HepG2 (cell line): ENCODE data around the gene TOE1. TPM values are rescaled to one million over a fixed set of nuclear protein-coding genes. Genes with fewer than 3 reads are reported as not detected.

Experiments used
- BRCA1 ChIP-seq: sonication (generic); formaldehyde crosslinking; IDR thresholded peaks from 2 replicates; pipeline ENCODE4 v1.4.0; 2020; ENCODE audit warnings: missing genetic modification reagents
- HNF1B ChIP-seq: sonication (generic); formaldehyde crosslinking; IDR thresholded peaks from 2 replicates; pipeline ENCODE4 v1.5.1; 2020; ENCODE audit warnings: mild to moderate bottlenecking, moderate library complexity, missing genetic modification reagents
- MEF2D ChIP-seq: sonication (generic); formaldehyde crosslinking; IDR thresholded peaks from 2 replicates; pipeline ENCODE4 v1.5.1; 2020; ENCODE audit warnings: mild to moderate bottlenecking, missing genetic modification reagents
- MYNN ChIP-seq: sonication (generic); formaldehyde crosslinking; IDR thresholded peaks from 2 replicates; pipeline ENCODE4 v1.4.0; 2020; ENCODE audit warnings: mild to moderate bottlenecking, low read depth, missing genetic modification reagents
- PHF20 ChIP-seq: sonication (generic); formaldehyde crosslinking; IDR thresholded peaks from 2 replicates; pipeline ENCODE4 v1.5.0; 2020; ENCODE audit warnings: mild to moderate bottlenecking, missing genetic modification reagents
- RERE ChIP-seq: IDR thresholded peaks from 2 replicates; pipeline ENCODE4 v1.6.1; 2016; ENCODE audit warnings: low read depth, missing genetic modification reagents, missing compliant biosample characterization
- SRF ChIP-seq: IDR thresholded peaks from 2 replicates; pipeline ENCODE4 v1.6.1; 2011; ENCODE audit warnings: mild to moderate bottlenecking, low read depth, low read length, moderate library complexity
- ZFP36L1 ChIP-seq: sonication (generic); formaldehyde crosslinking; IDR thresholded peaks from 2 replicates; pipeline ENCODE4 v1.8.0; 2022; ENCODE audit warnings: mild to moderate bottlenecking, missing genetic modification reagents, moderate library complexity
- ZNF275 ChIP-seq: sonication (generic); formaldehyde crosslinking; IDR thresholded peaks from 2 replicates; pipeline ENCODE4 v1.8.0; 2022; ENCODE audit warnings: missing genetic modification reagents, mild to moderate bottlenecking, inconsistent platforms, borderline replicate concordance
- ZNF33B ChIP-seq: sonication (generic); formaldehyde crosslinking; IDR thresholded peaks from 2 replicates; pipeline ENCODE4 v1.5.1; 2020; ENCODE audit warnings: mild to moderate bottlenecking, missing genetic modification reagents
- ZNF460 ChIP-seq: sonication (generic); formaldehyde crosslinking; IDR thresholded peaks from 2 replicates; pipeline ENCODE4 v1.5.1; 2020; ENCODE audit warnings: missing genetic modification reagents, mild to moderate bottlenecking, borderline replicate concordance
- ZNF646 ChIP-seq: sonication (generic); formaldehyde crosslinking; IDR thresholded peaks from 2 replicates; pipeline ENCODE4 v1.9.0; 2021; ENCODE audit warnings: mild to moderate bottlenecking, missing genetic modification reagents
- polyA plus RNA-seq, 8 experiments: library from polyadenylated mRNA; depleted of rRNA in 3 of 8; stranded (reverse) in 7 of 8; unstranded in 1 of 8; fragments of >200 nt; fragmentation: Illumina TruSeq in 4 of 8; extraction: Trizol in 4 of 8; gene quantifications; 2 replicates each; pipeline versions ENCODE4 v1.2.1 to v1.2.3, GENCODE V29; 2011 to 2016; ENCODE audit warnings: low read depth in 4 of 8, missing spikeins in 1 of 8, mixed read lengths in 1 of 8; ENCODE audit not compliant: insufficient read depth in 1 of 8
- total RNA-seq, 5 experiments: library from RNA; depleted of rRNA; stranded (reverse); fragments of >200 nt; fragmentation: Illumina TruSeq; extraction: Trizol; gene quantifications; 2 replicates each; pipeline ENCODE4 v1.2.3, GENCODE V29; 2016; ENCODE audit warnings: low read depth in 1 of 5

TOE1 gene
- total and polyA plus RNA-seq, 2 of the 13 experiments (the other 11 are each of a cell fraction or from before 2014, with no cell fraction given) = 14.1 to 19.0 TPM

GRCh38 chr1:45339789-45340558, at the start of gene TOE1, which contains the start of gene MUTYH (continued):
- peak; percentile 36; the same call in 1 of the 2 replicates for TF ChIP-seq ZNF646
- peak; percentile 97 for TF ChIP-seq ZFP36L1 (CRISPR knock-in tag)
- peak; percentile 87; the same call in 1 of the 2 replicates for TF ChIP-seq ZNF275 (CRISPR knock-in tag)
- TF ChIP-seq PHF20 (CRISPR knock-in tag) = peak; percentile 66; the same call in 1 of the 2 replicates
- no peak for TF ChIP-seq SRF
- TF ChIP-seq ZNF460 (CRISPR knock-in tag) = no peak
- TF ChIP-seq ZNF33B = peak; percentile 91; the same call in 1 of the 2 replicates
- TF ChIP-seq MEF2D (CRISPR knock-in tag) = peak; percentile 76
- no peak; the same call in 1 of the 2 replicates for TF ChIP-seq MYNN (CRISPR knock-in tag)
- no peak for TF ChIP-seq BRCA1 (CRISPR knock-in tag)
- TF ChIP-seq RERE (CRISPR knock-in tag) = no peak; the same call in 1 of the 2 replicates
- peak; percentile 91 for TF ChIP-seq HNF1B
